HUES64 (cell line): ENCODE measurements around the gene SUPT6H.
A peak's percentile ranks its signal among the peaks of the same experiment; 100 is the strongest.

Source experiments
- H3K27ac ChIP-seq: 2 replicates; pipeline ENCODE4 v1.7.0; 2013; ENCODE audit warnings: low read depth, low read length, inconsistent platforms
- H3K27me3 ChIP-seq: 2 replicates; pipeline ENCODE4 v1.6.1; 2013; ENCODE audit warnings: mild to moderate bottlenecking, low read length; ENCODE audit not compliant: insufficient read depth
- H3K36me3 ChIP-seq: 2 replicates; pipeline ENCODE4 v1.6.1; 2013; ENCODE audit warnings: mild to moderate bottlenecking, low read length; ENCODE audit not compliant: insufficient read depth
- H3K4me1 ChIP-seq: 2 replicates; pipeline ENCODE4 v1.6.1; 2013; ENCODE audit warnings: mild to moderate bottlenecking, low read length, moderate library complexity; ENCODE audit not compliant: insufficient read depth
- H3K4me3 ChIP-seq: 2 replicates; pipeline ENCODE4 v1.5.1; 2013; ENCODE audit warnings: mild to moderate bottlenecking, low read length, moderate library complexity
- H3K9ac ChIP-seq: 2 replicates; pipeline ENCODE4 v1.6.1; 2013; ENCODE audit warnings: mild to moderate bottlenecking, low read depth, low read length
- H3K9me3 ChIP-seq: 2 replicates; pipeline ENCODE4 v1.6.1; 2013; ENCODE audit warnings: low read depth, low read length; ENCODE audit not compliant: insufficient read depth
- WGBS: fragments of 150-250, 120-280 bp; methylation state at CpG from one replicate; pipeline ENCODE4 v1.1.7; 2013; ENCODE audit warnings: missing lambda C conversion rate; 5-methylcytosine and 5-hydroxymethylcytosine counted together

The SUPT6H gene

DNA sequence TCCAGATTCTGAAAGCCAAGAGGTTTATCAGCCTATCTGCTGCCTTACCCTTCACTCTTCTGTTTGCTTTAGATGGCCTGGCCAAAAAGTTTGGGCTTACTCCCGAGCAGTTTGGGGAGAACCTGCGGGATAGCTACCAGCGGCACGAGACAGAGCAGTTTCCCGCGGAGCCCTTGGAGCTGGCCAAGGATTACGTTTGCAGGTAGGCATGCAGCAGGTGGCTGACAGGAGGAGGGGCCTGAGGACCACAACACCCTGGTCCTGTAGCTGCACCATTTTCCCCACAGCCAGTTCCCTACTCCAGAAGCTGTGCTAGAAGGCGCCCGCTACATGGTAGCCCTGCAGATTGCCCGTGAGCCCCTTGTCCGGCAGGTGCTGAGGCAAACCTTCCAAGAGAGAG, 20.6 kb downstream of the SUPT6H start:
- Histone ChIP-seq H3K9me3 (no peaks in the 10 kb centered on the region), H3K4me1 (no peaks in the 10 kb centered on the region), H3K9ac (no peak overlapping the region), H3K27me3 (no peaks in the 10 kb centered on the region), H3K4me3 (no peak overlapping the region), H3K36me3 (peaks cover 97% of the 10 kb centered on the region), H3K27ac (no peak overlapping the region)
- WGBS = 95% methylated on average over 11 of the region's 11 CpGs

- 95% methylated on average over 3 of the region's 3 CpGs for WGBS
- no peaks in the 10 kb centered on the region for H3K4me1 ChIP-seq
- no peak overlapping the region for H3K27ac ChIP-seq
Measured at GRCh38 chr17:28684963-28685362, 23.0 kb downstream of the SUPT6H start.

DNA sequence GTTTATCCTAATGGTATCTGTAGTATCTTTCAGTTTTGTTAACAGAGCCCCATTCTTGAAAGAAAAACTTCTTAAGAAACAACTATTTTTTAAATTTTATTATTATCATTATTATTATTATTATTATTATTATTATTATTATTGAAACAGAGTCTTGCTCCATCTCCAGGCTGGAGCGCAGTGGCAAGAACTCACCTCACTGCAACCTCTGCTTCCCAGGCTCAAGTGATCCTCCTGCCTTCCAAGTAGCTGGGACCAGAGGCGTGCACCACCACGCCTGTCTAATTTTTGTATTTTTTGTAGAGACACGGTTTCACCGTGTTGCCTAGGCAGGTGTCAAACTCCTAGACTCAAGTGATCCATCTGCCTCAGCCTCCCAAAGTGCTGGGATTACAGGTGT, 23.4 kb downstream of the SUPT6H start:
- Histone ChIP-seq H3K27me3 (no peaks in the 10 kb centered on the region), H3K9me3 (no peaks in the 10 kb centered on the region), H3K4me1 (no peaks in the 10 kb centered on the region), H3K27ac (no peak overlapping the region), H3K36me3 (peaks cover 100% of the 10 kb centered on the region), H3K9ac (no peak overlapping the region), H3K4me3 (no peak overlapping the region)
- WGBS = 96% methylated on average over 5 of the region's 5 CpGs

More at GRCh38 chr17:28684963-28685362, 23.0 kb downstream of the SUPT6H start:
- H3K9me3 ChIP-seq = no peaks in the 10 kb centered on the region
- H3K4me3 ChIP-seq = no peak overlapping the region
- H3K9ac ChIP-seq = no peak overlapping the region
- H3K27me3 ChIP-seq = no peaks in the 10 kb centered on the region
- H3K36me3 ChIP-seq = peaks cover 99% of the 10 kb centered on the region

DNA sequence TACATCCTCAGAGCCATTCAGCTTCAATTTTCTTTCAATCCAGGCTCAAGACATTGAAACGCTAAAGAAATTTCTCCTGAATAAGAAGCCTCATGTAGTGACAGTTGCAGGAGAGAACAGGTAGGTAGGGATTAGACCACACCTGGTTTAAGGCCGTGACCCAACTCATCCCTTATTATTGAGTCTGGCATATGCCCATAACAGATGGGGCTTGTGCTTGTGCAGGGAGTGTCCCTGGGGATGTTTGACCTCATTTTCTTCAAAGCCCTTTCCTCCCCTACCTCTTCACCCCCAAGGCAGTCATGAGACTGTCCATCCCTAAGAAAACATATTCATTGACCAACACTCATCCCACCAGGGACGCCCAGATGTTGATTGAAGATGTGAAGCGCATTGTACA, 24.3 kb downstream of the SUPT6H start:
- Histone ChIP-seq H3K4me1 (no peaks in the 10 kb centered on the region), H3K27ac (no peak overlapping the region), H3K4me3 (no peak overlapping the region), H3K9ac (no peak overlapping the region), H3K9me3 (no peaks in the 10 kb centered on the region), H3K36me3 (peaks cover 100% of the 10 kb centered on the region), H3K27me3 (no peaks in the 10 kb centered on the region)
- 97% methylated on average over 4 of the region's 4 CpGs for WGBS

GRCh38 chr17:28688481-28688880, 26.5 kb downstream of the SUPT6H start:
- H3K36me3 ChIP-seq = peaks cover 94% of the 10 kb centered on the region
- WGBS = 100% methylated on average over 3 of the region's 4 CpGs
- no peak overlapping the region for H3K27ac ChIP-seq
- no peaks in the 10 kb centered on the region for H3K9me3 ChIP-seq
- H3K4me1 ChIP-seq = no peaks in the 10 kb centered on the region
- H3K4me3 ChIP-seq = no peak overlapping the region
- no peak overlapping the region for H3K9ac ChIP-seq
- no peaks in the 10 kb centered on the region for H3K27me3 ChIP-seq

- WGBS = 88% methylated on average over 3 of the region's 3 CpGs
- H3K27me3 ChIP-seq = no peaks in the 10 kb centered on the region
- H3K4me3 ChIP-seq = no peak overlapping the region
- H3K9me3 ChIP-seq = no peaks in the 10 kb centered on the region
- H3K9ac ChIP-seq = no peak overlapping the region
- H3K36me3 ChIP-seq = peaks cover 94% of the 10 kb centered on the region
- H3K4me1 ChIP-seq = no peaks in the 10 kb centered on the region
- no peak overlapping the region for H3K27ac ChIP-seq
Measured at GRCh38 chr17:28689011-28689410, 27.0 kb downstream of the SUPT6H start.

DNA sequence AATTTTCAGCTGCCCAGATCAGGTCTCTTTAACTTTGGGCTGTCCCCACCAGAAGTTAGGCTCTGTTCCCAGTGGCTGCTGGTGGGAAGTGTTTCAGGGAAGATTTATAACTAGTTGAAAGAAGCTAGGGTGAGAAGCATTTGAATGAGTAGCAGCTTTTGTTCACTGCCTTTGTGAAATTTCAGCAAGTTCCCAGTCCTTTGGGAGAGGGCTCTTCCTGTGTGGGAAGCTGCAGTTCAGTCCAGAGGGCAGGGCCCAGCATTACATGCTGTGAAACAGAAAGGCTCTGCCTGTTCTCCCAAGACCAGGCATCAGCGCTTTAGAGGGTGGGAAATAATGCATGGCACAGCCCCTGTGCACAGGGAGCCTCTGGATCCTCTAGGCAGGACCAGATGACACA, 31.9 kb downstream of the SUPT6H start:
- no peak overlapping the region for H3K27ac ChIP-seq
- no peaks in the 10 kb centered on the region for H3K9me3 ChIP-seq
- no peaks in the 10 kb centered on the region for H3K4me1 ChIP-seq
- WGBS = 94% methylated on average over 1 of the region's 1 CpG
- no peak overlapping the region for H3K9ac ChIP-seq
- peaks cover 94% of the 10 kb centered on the region for H3K36me3 ChIP-seq
- H3K4me3 ChIP-seq = no peak overlapping the region
- no peaks in the 10 kb centered on the region for H3K27me3 ChIP-seq

DNA sequence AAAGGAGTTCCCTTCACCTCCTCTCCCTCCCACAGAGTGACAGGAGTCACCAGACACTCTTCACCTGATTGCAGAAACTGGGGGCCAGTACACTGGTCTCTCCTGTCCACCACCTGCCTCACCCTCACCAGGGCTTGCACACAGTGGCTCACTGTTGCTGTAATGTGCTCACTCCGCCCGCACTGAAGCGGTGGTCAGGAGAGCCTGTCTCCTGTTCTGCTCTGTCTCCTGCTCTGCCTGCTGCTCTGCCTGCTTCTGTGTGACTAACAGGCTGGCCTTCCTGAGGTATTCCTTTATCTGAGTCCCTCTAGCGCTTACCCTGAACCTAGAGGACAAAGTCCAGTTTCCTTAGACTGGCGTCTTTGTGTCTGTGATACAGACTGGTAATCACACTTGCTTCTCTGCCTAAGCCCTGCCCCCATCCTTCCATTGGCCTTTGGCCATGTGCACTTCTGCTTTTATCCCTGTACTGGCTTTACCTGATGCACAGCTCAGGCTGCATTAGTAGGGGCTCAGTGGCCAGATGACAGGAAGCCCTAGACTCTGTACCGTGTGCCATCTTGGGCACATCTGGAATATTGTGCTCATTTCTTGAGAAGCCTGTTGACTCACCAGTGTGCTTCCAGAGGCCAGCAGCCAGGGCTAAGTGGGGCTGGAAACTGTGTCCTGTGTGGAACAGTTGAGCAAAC, 36.4 kb downstream of the SUPT6H start:
- Histone ChIP-seq H3K9me3 (no peaks in the 10 kb centered on the region), H3K9ac (no peak overlapping the region), H3K4me3 (no peak overlapping the region), H3K27me3 (no peaks in the 10 kb centered on the region), H3K4me1 (no peaks in the 10 kb centered on the region), H3K27ac (no peak overlapping the region), H3K36me3 (peaks cover 100% of the 10 kb centered on the region)
- WGBS = 94% methylated on average over 6 of the region's 6 CpGs

DNA sequence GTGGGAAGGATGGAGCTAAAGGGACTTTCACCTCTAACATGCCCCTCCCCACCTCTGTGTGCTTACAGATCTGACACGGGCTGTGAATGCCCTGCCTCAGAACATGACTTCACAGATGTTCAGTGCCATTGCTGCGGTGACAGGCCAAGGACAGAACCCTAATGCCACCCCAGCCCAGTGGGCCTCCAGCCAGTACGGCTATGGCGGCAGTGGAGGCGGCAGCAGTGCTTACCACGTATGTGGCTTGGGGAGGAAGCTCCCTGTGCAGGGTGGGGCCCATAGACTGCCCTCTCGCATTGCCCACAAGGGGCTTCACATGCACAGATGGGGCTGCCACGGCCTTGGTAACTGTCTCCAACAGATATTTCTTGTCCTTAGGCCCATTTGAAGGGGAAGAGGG, 38.3 kb downstream of the SUPT6H start:
- WGBS = 95% methylated on average over 8 of the region's 8 CpGs
- H3K36me3 ChIP-seq = peaks cover 90% of the 10 kb centered on the region

GRCh38 chr17:28700830-28701492, 39.0 kb downstream of the SUPT6H start:
- H3K9ac ChIP-seq = no peak overlapping the region
- no peaks in the 10 kb centered on the region for H3K27me3 ChIP-seq
- H3K4me1 ChIP-seq = no peaks in the 10 kb centered on the region
- WGBS = 92% methylated on average over 10 of the region's 10 CpGs
- no peak overlapping the region for H3K4me3 ChIP-seq
- no peak overlapping the region for H3K27ac ChIP-seq
- H3K36me3 ChIP-seq = peaks cover 84% of the 10 kb centered on the region
- H3K9me3 ChIP-seq = no peaks in the 10 kb centered on the region

More for the DNA sequence above, 38.3 kb downstream of the SUPT6H start:
- no peak overlapping the region for H3K9ac ChIP-seq
- no peaks in the 10 kb centered on the region for H3K27me3 ChIP-seq
- H3K4me1 ChIP-seq = no peaks in the 10 kb centered on the region
- no peak overlapping the region for H3K27ac ChIP-seq
- H3K4me3 ChIP-seq = no peak overlapping the region
- H3K9me3 ChIP-seq = no peaks in the 10 kb centered on the region

- Histone ChIP-seq H3K27me3 (no peaks in the 10 kb centered on the region), H3K4me1 (peaks cover 3% of the 10 kb centered on the region; the same call in 1 of the 2 replicates), H3K27ac (no peak overlapping the region), H3K4me3 (no peak overlapping the region), H3K36me3 (peaks cover 71% of the 10 kb centered on the region), H3K9me3 (no peaks in the 10 kb centered on the region), H3K9ac (0 out of 2 replicates have a peak overlapping the region, but pooled peaks have one; percentile 1)
- 91% methylated on average over 10 of the region's 10 CpGs for WGBS
Measured at GRCh38 chr17:28702026-28702751, 40.2 kb downstream of the SUPT6H start.
